A673 (cell line): ENCODE data around the gene RIC8A.

ENCODE experiments used
- CTCF ChIP-seq: fragments of 300-800, 200-600 bp; sonication (generic); conservative IDR thresholded peaks from 2 replicates; pipeline ENCODE4 v1.5.1; 2017; ENCODE audit warnings: low read depth, mild to moderate bottlenecking, antibody characterized with exemption, low read length, moderate library complexity, mixed read lengths
- EZH2 ChIP-seq: fragments of 200-600 bp; sonication (generic); IDR thresholded peaks from 2 replicates; pipeline ENCODE4 v1.6.1; 2017; ENCODE audit warnings: borderline replicate concordance, low read depth, mild to moderate bottlenecking, mixed read lengths, antibody characterized with exemption, low read length; ENCODE audit not compliant: poor library complexity, severe bottlenecking

DNA sequence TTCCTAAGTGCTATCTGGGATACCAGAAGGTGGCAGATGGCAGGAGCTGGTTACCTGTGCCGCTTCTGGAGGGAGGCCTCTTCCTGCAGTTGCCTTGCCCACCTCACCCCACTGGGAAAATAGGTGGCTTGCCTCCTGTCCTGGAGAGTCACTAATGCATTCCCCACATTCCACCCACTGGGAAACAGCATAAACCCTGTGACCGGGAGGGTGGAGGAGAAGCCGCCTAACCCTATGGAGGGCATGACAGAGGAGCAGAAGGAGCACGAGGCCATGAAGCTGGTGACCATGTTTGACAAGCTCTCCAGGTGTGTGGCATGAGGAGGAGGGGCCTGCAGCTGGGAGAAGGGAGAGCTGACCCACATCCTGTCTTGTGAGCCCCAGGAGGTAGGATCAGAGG lies 5.6 kb downstream of the RIC8A start:
- TF ChIP-seq EZH2 (no peak), CTCF (no peak)
